HEK293 (cell line): ENCODE results near the gene FUT1.

Source experiments
- GLI2 ChIP-seq: fragments of 450-650 bp; formaldehyde crosslinking; IDR thresholded peaks from 2 replicates; pipeline ENCODE4; 2017; ENCODE audit warnings: missing biosample characterization, missing genetic modification characterization, low read depth, borderline replicate concordance
- GLIS2 ChIP-seq: fragments of 450-650 bp; formaldehyde crosslinking; IDR thresholded peaks from 2 replicates; pipeline ENCODE4 v1.5.1; 2016; ENCODE audit warnings: missing biosample characterization, missing genetic modification characterization
- IKZF3 ChIP-seq: fragments of 450-650 bp; IDR thresholded peaks from 2 replicates; pipeline ENCODE4 v1.5.0; 2018; ENCODE audit warnings: missing biosample characterization, mild to moderate bottlenecking, missing genetic modification characterization, moderate library complexity
- MEIS1 ChIP-seq: sonication (generic); formaldehyde crosslinking; IDR thresholded peaks from 2 replicates; pipeline ENCODE4 v1.8.1; 2022; ENCODE audit warnings: missing genetic modification reagents, mild to moderate bottlenecking, borderline replicate concordance
- SCRT2 ChIP-seq: fragments of 450-650 bp; formaldehyde crosslinking; IDR thresholded peaks from 2 replicates; pipeline ENCODE4 v1.5.1; 2016; ENCODE audit warnings: missing biosample characterization, missing genetic modification characterization
- WT1 ChIP-seq: fragments of 450-650 bp; formaldehyde crosslinking; IDR thresholded peaks from 2 replicates; pipeline ENCODE4 v1.5.1; 2016; ENCODE audit warnings: missing biosample characterization, missing genetic modification characterization
- YY2 ChIP-seq: fragments of 450-650 bp; formaldehyde crosslinking; IDR thresholded peaks from 2 replicates; pipeline ENCODE4 v1.5.1; 2016; ENCODE audit warnings: missing biosample characterization, missing genetic modification characterization
- ZBTB1 ChIP-seq: fragments of 450-650 bp; formaldehyde crosslinking; IDR thresholded peaks from 2 replicates; pipeline ENCODE4 v1.5.1; 2016; ENCODE audit warnings: missing biosample characterization, missing genetic modification characterization
- ZBTB17 ChIP-seq: fragments of 450-650 bp; formaldehyde crosslinking; IDR thresholded peaks from 2 replicates; pipeline ENCODE4 v1.5.1; 2016; ENCODE audit warnings: missing biosample characterization, missing genetic modification characterization
- ZBTB20 ChIP-seq: fragments of 450-650 bp; formaldehyde crosslinking; IDR thresholded peaks from 2 replicates; pipeline ENCODE4 v1.5.1; 2016; ENCODE audit warnings: missing biosample characterization, missing genetic modification characterization
- ZBTB7A ChIP-seq: fragments of 450-650 bp; formaldehyde crosslinking; IDR thresholded peaks from 2 replicates; pipeline ENCODE4 v1.5.1; 2016; ENCODE audit warnings: low read depth, missing biosample characterization, missing genetic modification characterization
- ZFP3 ChIP-seq: fragments of 450-650 bp; formaldehyde crosslinking; IDR thresholded peaks from 2 replicates; pipeline ENCODE4 v1.5.1; 2016; ENCODE audit warnings: low read depth, missing biosample characterization, missing genetic modification characterization
- ZIC2 ChIP-seq: fragments of 450-650 bp; formaldehyde crosslinking; IDR thresholded peaks from 2 replicates; pipeline ENCODE4 v1.5.1; 2016; ENCODE audit warnings: missing biosample characterization, missing genetic modification characterization
- ZNF140 ChIP-seq: fragments of 450-650 bp; formaldehyde crosslinking; IDR thresholded peaks from 2 replicates; pipeline ENCODE4 v1.5.1; 2016; ENCODE audit warnings: missing biosample characterization, missing genetic modification characterization
- ZNF16 ChIP-seq: fragments of 450-650 bp; formaldehyde crosslinking; IDR thresholded peaks from 2 replicates; pipeline ENCODE4 v1.5.1; 2016; ENCODE audit warnings: low read depth, missing biosample characterization, missing genetic modification characterization
- ZNF169 ChIP-seq: fragments of 450-650 bp; formaldehyde crosslinking; IDR thresholded peaks from 2 replicates; pipeline ENCODE4 v1.5.1; 2016; ENCODE audit warnings: missing biosample characterization, missing genetic modification characterization
- ZNF175 ChIP-seq: fragments of 450-650 bp; formaldehyde crosslinking; IDR thresholded peaks from 2 replicates; pipeline ENCODE4 v1.5.1; 2016; ENCODE audit warnings: missing biosample characterization, missing genetic modification characterization
- ZNF302 ChIP-seq: fragments of 450-650 bp; formaldehyde crosslinking; IDR thresholded peaks from 2 replicates; pipeline ENCODE4 v1.5.1; 2016; ENCODE audit warnings: missing biosample characterization, missing genetic modification characterization, low read depth
- ZNF324 ChIP-seq: fragments of 450-650 bp; formaldehyde crosslinking; IDR thresholded peaks from 2 replicates; pipeline ENCODE4 v1.5.1; 2016; ENCODE audit warnings: missing biosample characterization, missing genetic modification characterization
- ZNF48 ChIP-seq: fragments of 450-650 bp; formaldehyde crosslinking; IDR thresholded peaks from 2 replicates; pipeline ENCODE4 v1.5.1; 2016; ENCODE audit warnings: missing biosample characterization, missing genetic modification characterization
- ZNF514 ChIP-seq: fragments of 450-650 bp; formaldehyde crosslinking; IDR thresholded peaks from 2 replicates; pipeline ENCODE4 v1.5.1; 2016; ENCODE audit warnings: missing biosample characterization, missing genetic modification characterization
- ZNF555 ChIP-seq: fragments of 450-650 bp; formaldehyde crosslinking; conservative IDR thresholded peaks from 2 replicates; pipeline ENCODE4 v1.5.1; 2017; ENCODE audit warnings: missing biosample characterization, mild to moderate bottlenecking, missing genetic modification characterization, inconsistent platforms
- ZNF626 ChIP-seq: fragments of 450-650 bp; sonication (Bioruptor Pico); formaldehyde crosslinking; IDR thresholded peaks from 2 replicates; pipeline ENCODE4 v1.5.1; 2018; ENCODE audit warnings: missing biosample characterization, missing genetic modification characterization, inconsistent platforms
- ZNF660 ChIP-seq: fragments of 450-650 bp; IDR thresholded peaks from 2 replicates; pipeline ENCODE4 v1.5.1; 2018; ENCODE audit warnings: missing biosample characterization, mild to moderate bottlenecking, missing genetic modification characterization
- ZNF701 ChIP-seq: fragments of 450-650 bp; formaldehyde crosslinking; IDR thresholded peaks from 2 replicates; pipeline ENCODE4 v1.5.1; 2016; ENCODE audit warnings: missing biosample characterization, missing genetic modification characterization
- ZNF785 ChIP-seq: fragments of 450-650 bp; formaldehyde crosslinking; IDR thresholded peaks from 2 replicates; pipeline ENCODE4 v1.5.1; 2016; ENCODE audit warnings: missing biosample characterization, missing genetic modification characterization
- TF ChIP-seq, protein P1 (sequence below): fragments of 450-650 bp; formaldehyde crosslinking; IDR thresholded peaks from 2 replicates; pipeline ENCODE4 v1.5.0; 2017; ENCODE audit warnings: missing biosample characterization, missing genetic modification characterization, borderline replicate concordance
- TF ChIP-seq, protein P2 (sequence below): fragments of 450-650 bp; formaldehyde crosslinking; IDR thresholded peaks from 2 replicates; pipeline ENCODE4 v1.5.1; 2017; ENCODE audit warnings: missing biosample characterization, missing genetic modification characterization
- TF ChIP-seq, protein P3 (sequence below): fragments of 450-650 bp; formaldehyde crosslinking; IDR thresholded peaks from 2 replicates; pipeline ENCODE4 v1.5.1; 2016; ENCODE audit warnings: missing biosample characterization, missing genetic modification characterization
- TF ChIP-seq, protein P4 (sequence below): fragments of 450-650 bp; formaldehyde crosslinking; IDR thresholded peaks from 2 replicates; pipeline ENCODE4 v1.5.1; 2016; ENCODE audit warnings: missing biosample characterization, missing genetic modification characterization
- TF ChIP-seq, protein P5 (sequence below): fragments of 450-650 bp; IDR thresholded peaks from 2 replicates; pipeline ENCODE4 v1.5.1; 2018; ENCODE audit warnings: missing biosample characterization, mild to moderate bottlenecking, missing genetic modification characterization
- TF ChIP-seq, protein P6 (sequence below): fragments of 450-650 bp; formaldehyde crosslinking; IDR thresholded peaks from 2 replicates; pipeline ENCODE4 v1.5.1; 2017; ENCODE audit warnings: missing biosample characterization, missing genetic modification characterization

The FUT1 gene

DNA sequence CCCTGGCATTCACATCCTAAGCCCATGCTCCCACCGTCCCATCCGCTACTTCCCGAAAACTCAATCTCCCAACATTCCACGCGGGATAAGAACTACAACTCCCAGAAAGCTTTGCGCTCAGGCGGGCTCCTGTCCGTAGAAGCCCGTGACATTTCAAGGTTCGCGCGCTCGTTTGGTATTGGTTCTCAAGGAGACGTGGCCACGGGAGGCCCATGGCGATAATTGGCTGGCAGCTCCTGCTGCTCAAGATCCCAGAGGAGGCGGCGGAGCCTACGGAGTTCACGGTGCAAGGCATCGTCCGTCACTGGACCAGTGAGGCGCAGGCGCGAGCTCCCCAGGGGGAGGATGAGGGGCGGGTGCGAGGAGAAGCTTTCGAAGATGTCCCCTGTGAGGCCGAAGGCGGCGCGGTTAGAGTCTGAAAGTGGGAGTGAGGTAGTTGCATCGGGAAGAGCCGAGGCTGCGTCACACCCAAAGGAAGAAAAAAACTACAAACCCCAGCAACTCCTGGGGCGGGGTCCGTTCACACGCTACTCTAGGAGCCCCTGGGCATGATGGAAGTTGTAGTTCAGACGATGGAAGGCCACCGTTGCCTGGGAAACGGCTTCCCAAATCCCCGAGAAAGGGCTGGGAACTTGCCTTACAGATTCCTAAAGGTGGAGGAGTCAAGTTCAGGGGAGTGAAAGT is 31.7 kb downstream of the FUT1 start (continued):
- no peak for TF ChIP-seq ZNF16 (tag by site-specific recombination)
- TF ChIP-seq, protein P1, sequence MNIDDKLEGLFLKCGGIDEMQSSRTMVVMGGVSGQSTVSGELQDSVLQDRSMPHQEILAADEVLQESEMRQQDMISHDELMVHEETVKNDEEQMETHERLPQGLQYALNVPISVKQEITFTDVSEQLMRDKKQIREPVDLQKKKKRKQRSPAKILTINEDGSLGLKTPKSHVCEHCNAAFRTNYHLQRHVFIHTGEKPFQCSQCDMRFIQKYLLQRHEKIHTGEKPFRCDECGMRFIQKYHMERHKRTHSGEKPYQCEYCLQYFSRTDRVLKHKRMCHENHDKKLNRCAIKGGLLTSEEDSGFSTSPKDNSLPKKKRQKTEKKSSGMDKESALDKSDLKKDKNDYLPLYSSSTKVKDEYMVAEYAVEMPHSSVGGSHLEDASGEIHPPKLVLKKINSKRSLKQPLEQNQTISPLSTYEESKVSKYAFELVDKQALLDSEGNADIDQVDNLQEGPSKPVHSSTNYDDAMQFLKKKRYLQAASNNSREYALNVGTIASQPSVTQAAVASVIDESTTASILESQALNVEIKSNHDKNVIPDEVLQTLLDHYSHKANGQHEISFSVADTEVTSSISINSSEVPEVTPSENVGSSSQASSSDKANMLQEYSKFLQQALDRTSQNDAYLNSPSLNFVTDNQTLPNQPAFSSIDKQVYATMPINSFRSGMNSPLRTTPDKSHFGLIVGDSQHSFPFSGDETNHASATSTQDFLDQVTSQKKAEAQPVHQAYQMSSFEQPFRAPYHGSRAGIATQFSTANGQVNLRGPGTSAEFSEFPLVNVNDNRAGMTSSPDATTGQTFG (tag by site-specific recombination), result no peak
- no peak for TF ChIP-seq ZFP3
- TF ChIP-seq ZBTB7A (tag by site-specific recombination), result no peak
- peak; percentile 59 for TF ChIP-seq GLIS2
- no peak for TF ChIP-seq ZNF785 (tag by site-specific recombination)
- TF ChIP-seq ZNF140 (tag by site-specific recombination), result no peak
- TF ChIP-seq GLI2 (tag by site-specific recombination), result no peak
- TF ChIP-seq YY2 (tag by site-specific recombination), result no peak
- TF ChIP-seq ZNF324, result no peak; the same call in 1 of the 2 replicates
- TF ChIP-seq, protein P2, sequence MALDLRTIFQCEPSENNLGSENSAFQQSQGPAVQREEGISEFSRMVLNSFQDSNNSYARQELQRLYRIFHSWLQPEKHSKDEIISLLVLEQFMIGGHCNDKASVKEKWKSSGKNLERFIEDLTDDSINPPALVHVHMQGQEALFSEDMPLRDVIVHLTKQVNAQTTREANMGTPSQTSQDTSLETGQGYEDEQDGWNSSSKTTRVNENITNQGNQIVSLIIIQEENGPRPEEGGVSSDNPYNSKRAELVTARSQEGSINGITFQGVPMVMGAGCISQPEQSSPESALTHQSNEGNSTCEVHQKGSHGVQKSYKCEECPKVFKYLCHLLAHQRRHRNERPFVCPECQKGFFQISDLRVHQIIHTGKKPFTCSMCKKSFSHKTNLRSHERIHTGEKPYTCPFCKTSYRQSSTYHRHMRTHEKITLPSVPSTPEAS (tag by site-specific recombination), result no peak
- TF ChIP-seq ZNF302, result no peak
- peak; percentile 76; the same call in 1 of the 2 replicates for TF ChIP-seq IKZF3 (tag by site-specific recombination)
- TF ChIP-seq, protein P3, sequence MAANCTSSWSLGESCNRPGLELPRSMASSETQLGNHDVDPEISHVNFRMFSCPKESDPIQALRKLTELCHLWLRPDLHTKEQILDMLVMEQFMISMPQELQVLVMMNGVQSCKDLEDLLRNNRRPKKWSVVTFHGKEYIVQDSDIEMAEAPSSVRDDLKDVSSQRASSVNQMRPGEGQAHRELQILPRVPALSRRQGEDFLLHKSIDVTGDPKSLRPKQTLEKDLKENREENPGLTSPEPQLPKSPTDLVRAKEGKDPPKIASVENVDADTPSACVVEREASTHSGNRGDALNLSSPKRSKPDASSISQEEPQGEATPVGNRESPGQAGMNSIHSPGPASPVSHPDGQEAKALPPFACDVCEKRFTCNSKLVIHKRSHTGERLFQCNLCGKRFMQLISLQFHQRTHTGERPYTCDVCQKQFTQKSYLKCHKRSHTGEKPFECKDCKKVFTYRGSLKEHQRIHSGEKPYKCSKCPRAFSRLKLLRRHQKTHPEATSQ (tag by site-specific recombination), result no peak
- TF ChIP-seq ZNF514 (tag by site-specific recombination), result no peak
- no peak for TF ChIP-seq ZNF175 (tag by site-specific recombination)
- TF ChIP-seq, protein P4, sequence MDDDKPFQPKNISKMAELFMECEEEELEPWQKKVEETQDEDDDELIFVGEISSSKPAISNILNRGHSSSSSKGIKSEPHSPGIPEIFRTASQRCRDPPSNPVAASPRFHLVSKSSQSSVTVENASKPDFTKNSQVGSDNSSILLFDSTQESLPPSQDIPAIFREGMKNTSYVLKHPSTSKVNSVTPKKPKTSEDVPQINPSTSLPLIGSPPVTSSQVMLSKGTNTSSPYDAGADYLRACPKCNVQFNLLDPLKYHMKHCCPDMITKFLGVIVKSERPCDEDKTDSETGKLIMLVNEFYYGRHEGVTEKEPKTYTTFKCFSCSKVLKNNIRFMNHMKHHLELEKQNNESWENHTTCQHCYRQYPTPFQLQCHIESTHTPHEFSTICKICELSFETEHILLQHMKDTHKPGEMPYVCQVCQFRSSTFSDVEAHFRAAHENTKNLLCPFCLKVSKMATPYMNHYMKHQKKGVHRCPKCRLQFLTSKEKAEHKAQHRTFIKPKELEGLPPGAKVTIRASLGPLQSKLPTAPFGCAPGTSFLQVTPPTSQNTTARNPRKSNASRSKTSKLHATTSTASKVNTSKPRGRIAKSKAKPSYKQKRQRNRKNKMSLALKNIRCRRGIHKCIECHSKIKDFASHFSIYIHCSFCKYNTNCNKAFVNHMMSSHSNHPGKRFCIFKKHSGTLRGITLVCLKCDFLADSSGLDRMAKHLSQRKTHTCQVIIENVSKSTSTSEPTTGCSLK (tag by site-specific recombination), result no peak
- TF ChIP-seq ZNF169 (tag by site-specific recombination), result no peak
- TF ChIP-seq SCRT2 (tag by site-specific recombination), result no peak
- no peak for TF ChIP-seq ZNF626
- TF ChIP-seq ZNF555 (tag by site-specific recombination), result no peak
- no peak for TF ChIP-seq ZBTB1 (tag by site-specific recombination)
- no peak for TF ChIP-seq ZNF660 (tag by site-specific recombination)
- TF ChIP-seq, protein P5, sequence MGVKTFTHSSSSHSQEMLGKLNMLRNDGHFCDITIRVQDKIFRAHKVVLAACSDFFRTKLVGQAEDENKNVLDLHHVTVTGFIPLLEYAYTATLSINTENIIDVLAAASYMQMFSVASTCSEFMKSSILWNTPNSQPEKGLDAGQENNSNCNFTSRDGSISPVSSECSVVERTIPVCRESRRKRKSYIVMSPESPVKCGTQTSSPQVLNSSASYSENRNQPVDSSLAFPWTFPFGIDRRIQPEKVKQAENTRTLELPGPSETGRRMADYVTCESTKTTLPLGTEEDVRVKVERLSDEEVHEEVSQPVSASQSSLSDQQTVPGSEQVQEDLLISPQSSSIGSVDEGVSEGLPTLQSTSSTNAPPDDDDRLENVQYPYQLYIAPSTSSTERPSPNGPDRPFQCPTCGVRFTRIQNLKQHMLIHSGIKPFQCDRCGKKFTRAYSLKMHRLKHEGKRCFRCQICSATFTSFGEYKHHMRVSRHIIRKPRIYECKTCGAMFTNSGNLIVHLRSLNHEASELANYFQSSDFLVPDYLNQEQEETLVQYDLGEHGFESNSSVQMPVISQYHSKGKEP (tag by site-specific recombination), result no peak
- TF ChIP-seq ZNF48 (tag by site-specific recombination), result no peak
- no peak for TF ChIP-seq WT1
- peak; percentile 97 for TF ChIP-seq ZBTB17 (tag by site-specific recombination)
- peak; percentile 68 for TF ChIP-seq ZBTB20 (tag by site-specific recombination)
- peak; percentile 69 for TF ChIP-seq ZIC2 (tag by site-specific recombination)
- TF ChIP-seq, protein P6, sequence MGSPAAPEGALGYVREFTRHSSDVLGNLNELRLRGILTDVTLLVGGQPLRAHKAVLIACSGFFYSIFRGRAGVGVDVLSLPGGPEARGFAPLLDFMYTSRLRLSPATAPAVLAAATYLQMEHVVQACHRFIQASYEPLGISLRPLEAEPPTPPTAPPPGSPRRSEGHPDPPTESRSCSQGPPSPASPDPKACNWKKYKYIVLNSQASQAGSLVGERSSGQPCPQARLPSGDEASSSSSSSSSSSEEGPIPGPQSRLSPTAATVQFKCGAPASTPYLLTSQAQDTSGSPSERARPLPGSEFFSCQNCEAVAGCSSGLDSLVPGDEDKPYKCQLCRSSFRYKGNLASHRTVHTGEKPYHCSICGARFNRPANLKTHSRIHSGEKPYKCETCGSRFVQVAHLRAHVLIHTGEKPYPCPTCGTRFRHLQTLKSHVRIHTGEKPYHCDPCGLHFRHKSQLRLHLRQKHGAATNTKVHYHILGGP, result no peak
- TF ChIP-seq ZNF701, result no peak
- TF ChIP-seq MEIS1 (CRISPR knock-in tag), result no peak
